Measurements from ENCODE around the gene SYT15B.
"Not testable (repeated sequence)": the region's sequence is repeated elsewhere in the genome, so short reads cannot be mapped to it uniquely, and the experiment has no call there.

GRCh38 chr10:47768578-47769115 lies 5.3 kb upstream of the SYT15B start:
- TF ChIP-seq CTCF (conservative IDR thresholded peaks at IDR 0.05; ENCODE audit: low read depth, low read length); EZH2 (IDR thresholded peaks at IDR 0.05; ENCODE audit: borderline replicate concordance, low read depth, low read length, poor library complexity, severe bottlenecking): not testable (repeated sequence)
